Gastrocnemius medialis (tissue), 4 donors: ENCODE results near the gene MFAP2.

ENCODE experiments used
- CTCF ChIP-seq, 5 experiments: fragments of 450-650 bp in 3 of 5; fragments of 200-600 bp in 2 of 5; sonication (generic) in 2 of 5; IDR thresholded peaks in 4 of 5; conservative IDR thresholded peaks in 1 of 5; 1 replicate in 4 of 5; 2 replicates in 1 of 5; pipeline ENCODE4 v1.5.1; 2016 to 2019; ENCODE audit warnings: antibody characterized with exemption in 5 of 5, mild to moderate bottlenecking in 3 of 5, moderate library complexity in 3 of 5
- POLR2A ChIP-seq, 2 donors: fragments of 450-650 bp; IDR thresholded peaks; one replicate each; pipeline ENCODE4 v1.6.1; 2017; ENCODE audit warnings: antibody characterized with exemption in 2 of 2, mild to moderate bottlenecking in 2 of 2, moderate library complexity in 2 of 2

GRCh38 chr1:16960560-16961296 is 19.7 kb downstream of the MFAP2 start:
- no peak for TF ChIP-seq POLR2A (IDR thresholded peaks at IDR 0.05)
- TF ChIP-seq CTCF (IDR thresholded peaks at IDR 0.05 in 4 of 5, conservative IDR thresholded peaks at IDR 0.05 in 1 of 5) = peak; percentile 46 to 68 (median 59)
